HG03457 (cell line): ENCODE measurements around the gene MYLIP.

Experiments
- ATAC-seq: cut with Tn5 transposase; IDR thresholded peaks from one replicate; pipeline ENCODE4 v1.9.1; 2021; ENCODE audit warnings: moderate number of reproducible peaks; ENCODE audit not compliant: unreplicated experiment

MYLIP gene

GRCh38 chr6:16128759-16129622 lies at the start of gene MYLIP:
Gene MYLIP, plus strand, starts transcription at chr6:16129086. Its CDS starts 237 bp downstream, at chr6:16129323.
- ATAC-seq = peak; percentile 62

- no peak for ATAC-seq
These were observed 49.5 kb upstream of the MYLIP start for GRCh38 chr6:16079354-16079753.

- ATAC-seq = no peak
These were observed 48.7 kb upstream of the MYLIP start for GRCh38 chr6:16080204-16080603.

- ATAC-seq = no peak
These were observed 47.6 kb upstream of the MYLIP start for GRCh38 chr6:16081326-16081725.

DNA sequence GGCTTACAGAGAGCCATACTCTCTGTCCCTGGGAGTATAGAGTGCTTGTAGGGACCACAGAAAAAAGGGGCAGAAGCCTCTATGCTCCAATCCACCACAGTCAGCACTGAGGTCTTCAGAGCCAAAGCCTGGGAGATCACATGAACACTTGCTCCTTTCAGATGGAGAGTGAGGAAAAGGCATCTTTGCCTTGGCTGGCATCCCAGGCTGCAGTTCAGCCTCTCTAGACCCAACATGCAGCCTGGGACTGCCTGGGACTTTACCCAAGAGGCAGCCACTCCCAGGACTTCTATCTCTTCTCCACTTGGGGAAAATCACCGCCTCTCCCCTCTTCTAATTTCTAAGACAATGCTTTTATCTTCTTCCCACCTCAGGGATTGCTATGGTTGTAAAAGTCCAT lies 46.5 kb upstream of the MYLIP start:
- ATAC-seq = no peak

DNA sequence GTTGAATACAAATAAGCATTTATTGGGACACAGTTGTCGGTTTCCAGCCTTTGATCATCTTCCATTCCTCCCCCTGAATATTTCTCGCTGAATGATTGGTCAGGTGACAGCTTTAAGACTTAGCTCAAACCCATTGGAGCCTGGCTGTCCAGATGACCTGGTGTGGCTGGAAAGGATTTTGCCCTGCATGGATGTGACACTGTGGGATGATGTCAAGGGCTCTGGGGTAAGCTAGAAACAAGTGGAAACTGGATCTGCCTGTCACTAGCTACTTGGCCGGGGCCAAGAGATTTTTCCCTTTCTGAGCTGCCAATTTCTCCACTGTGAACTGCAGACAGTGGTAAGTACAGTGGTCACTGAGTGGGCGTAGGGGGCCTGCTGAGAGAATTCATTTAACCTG lies 41.9 kb upstream of the MYLIP start:
- ATAC-seq = no peak

DNA sequence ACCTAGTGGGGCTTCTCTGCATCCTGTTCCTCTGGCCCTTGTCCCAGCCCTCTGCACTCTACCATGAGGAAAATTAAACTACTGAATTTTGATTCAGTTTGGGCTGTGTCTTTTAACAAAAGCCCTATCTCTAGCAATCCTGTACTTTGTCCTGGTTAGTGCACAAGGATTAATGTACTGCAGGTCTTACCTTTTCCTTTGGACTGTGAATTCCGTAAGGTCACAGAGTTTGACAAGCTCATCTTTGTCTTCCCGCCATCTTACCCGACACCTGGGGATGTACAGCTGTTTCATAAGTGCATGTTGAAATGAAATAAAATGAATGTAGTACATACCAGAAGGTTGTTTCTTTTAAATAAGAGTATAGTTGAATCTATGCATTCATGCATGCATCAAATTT lies 41.5 kb upstream of the MYLIP start:
- no peak for ATAC-seq

- ATAC-seq = no peak
These were observed 40.5 kb upstream of the MYLIP start for GRCh38 chr6:16088409-16088808.

GRCh38 chr6:16089232-16090062 lies 39.4 kb upstream of the MYLIP start:
- no peak for ATAC-seq

GRCh38 chr6:16090452-16090851 lies 38.4 kb upstream of the MYLIP start:
- ATAC-seq = no peak

GRCh38 chr6:16090920-16091319 lies 38.0 kb upstream of the MYLIP start:
- no peak for ATAC-seq

DNA sequence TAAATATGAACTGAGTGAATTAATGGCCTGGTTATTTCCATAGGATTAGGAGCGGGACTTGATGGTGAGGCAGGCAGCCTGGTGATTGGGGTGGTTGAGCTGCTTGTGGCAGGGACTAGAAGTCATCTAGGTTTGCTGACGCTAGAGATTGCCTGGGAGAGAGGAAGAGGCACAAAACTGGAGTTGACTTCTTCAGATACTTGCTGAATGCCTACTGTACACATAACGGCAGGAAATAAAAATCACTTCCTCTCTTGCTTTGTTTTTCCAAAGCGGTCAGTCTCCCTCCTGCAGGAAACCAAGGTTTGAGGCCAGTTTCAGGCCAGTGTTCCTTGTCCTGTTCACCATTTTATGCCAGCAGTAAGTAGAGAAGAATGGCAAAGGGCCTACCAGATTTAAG lies 36.7 kb upstream of the MYLIP start:
- ATAC-seq = no peak

DNA sequence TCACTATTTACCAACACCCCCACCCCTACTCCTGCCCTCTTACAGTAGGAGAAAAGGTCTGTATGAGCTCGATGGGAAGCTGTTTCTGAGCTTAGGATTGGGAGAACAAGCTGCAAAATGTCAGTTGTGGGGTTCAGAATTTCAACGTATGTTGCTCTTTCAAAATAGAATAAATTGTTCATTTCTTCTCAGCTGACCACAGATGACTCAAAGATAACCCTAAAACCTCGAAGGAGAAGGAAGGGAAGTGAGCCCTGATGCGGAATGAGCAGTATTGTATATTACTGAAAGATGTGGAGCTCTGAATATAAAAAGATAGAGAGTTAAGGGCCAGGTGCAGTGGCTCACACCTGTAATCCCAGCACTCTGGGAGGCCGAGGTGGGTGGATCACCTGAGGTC lies 35.9 kb upstream of the MYLIP start:
- ATAC-seq = no peak

DNA sequence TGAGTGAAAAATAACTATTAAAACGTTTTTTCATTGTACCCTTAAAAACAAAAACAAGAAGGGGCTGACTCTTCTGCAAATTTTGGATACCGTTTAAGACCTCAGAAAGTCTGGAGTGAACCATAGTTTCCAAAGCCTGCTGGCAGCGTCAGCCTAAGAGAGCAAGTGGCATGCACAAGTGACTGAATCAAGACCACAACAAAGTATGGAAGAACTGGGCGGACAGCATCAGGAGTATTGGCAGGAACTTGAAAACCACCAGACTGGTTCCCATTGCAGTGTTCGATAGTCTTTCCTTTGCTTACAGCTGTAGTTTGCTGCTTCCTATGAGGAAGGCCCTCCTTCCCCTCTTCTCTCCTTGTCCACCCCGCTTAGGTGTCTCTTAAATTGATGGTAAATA lies 33.7 kb upstream of the MYLIP start:
- no peak for ATAC-seq

GRCh38 chr6:16097382-16098171 lies 31.3 kb upstream of the MYLIP start:
- ATAC-seq = no peak

DNA sequence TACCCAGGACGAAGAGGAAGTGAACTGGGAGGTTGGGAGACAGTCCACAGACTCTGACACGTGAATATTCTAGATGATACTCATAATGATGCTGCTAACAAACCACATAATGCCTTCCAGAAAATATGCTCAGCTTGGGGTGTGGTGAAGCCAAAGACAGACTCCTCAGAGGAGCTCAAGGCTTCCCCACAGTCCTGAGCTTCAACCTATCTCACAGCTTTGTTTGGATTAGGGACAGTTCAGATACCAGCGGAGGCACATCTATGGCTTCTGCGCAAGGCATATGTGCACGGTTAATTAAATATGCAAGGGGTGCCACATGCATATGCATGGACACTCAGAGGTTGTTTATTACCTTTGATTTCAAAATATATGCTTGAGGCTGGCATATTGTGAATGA lies 30.7 kb upstream of the MYLIP start:
- ATAC-seq = no peak

GRCh38 chr6:16102208-16102607 lies 26.7 kb upstream of the MYLIP start:
- no peak for ATAC-seq

DNA sequence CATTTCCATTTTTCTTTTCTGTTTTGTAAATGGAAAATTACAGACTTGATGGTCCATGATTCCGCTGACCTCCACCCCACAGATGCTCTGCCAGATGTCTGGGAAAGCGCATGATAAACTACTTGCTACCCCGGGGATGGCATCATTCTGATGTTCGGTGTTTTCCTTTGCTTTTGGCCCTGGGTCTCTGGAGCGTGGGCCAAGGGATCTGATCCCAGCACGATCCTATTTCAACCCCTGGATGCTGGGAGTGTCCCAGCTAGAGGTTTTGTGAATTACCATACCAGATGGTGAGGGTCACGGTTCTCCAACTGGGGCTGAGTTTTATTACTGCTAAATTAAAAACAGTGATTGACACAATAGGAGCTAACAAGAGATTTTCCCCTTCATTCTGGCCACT lies 25.2 kb upstream of the MYLIP start:
- ATAC-seq = no peak

GRCh38 chr6:16104624-16105433 lies 24.1 kb upstream of the MYLIP start:
- no peak for ATAC-seq

GRCh38 chr6:16105854-16106253 lies 23.0 kb upstream of the MYLIP start:
- no peak for ATAC-seq
